A673 (cell line): ENCODE measurements around the gene VCPKMT. TPM values are rescaled to one million over a fixed set of nuclear protein-coding genes. Genes with fewer than 3 reads are reported as not detected.

Experiments
- BruUV-seq: library from RNA; stranded (reverse); fragments of 400-500 nt; replicated peaks from 2 replicates; lab custom pipeline; 2021; lab: Mats Ljungman, UMichigan
- CTCF ChIA-PET: fragments of 300-600 bp; sonication (Branson Sonifier 250); formaldehyde crosslinking; loops from one replicate; lab custom pipeline; 2022; ENCODE audit warnings: antibody characterized with exemption; lab: Charles Lee
- POLR2A ChIA-PET: fragments of 300-600 bp; sonication (Branson Sonifier 250); formaldehyde crosslinking; loops from one replicate; lab custom pipeline; 2022; ENCODE audit warnings: antibody characterized with exemption; ENCODE audit not compliant: low non-redundant PET; lab: Charles Lee
- DNase-seq: peaks from one replicate; pipeline ENCODE4 v3.0.0-alpha.2; 2015; ENCODE audit warnings: low spot score
- H3K27ac ChIP-seq: fragments of 200-600 bp; sonication (generic); 2 replicates; pipeline ENCODE4 v1.5.1; 2016; ENCODE audit warnings: mixed run types, low read depth, mild to moderate bottlenecking, mixed read lengths, antibody characterized with exemption, low read length; ENCODE audit not compliant: poor library complexity, severe bottlenecking
- H3K27me3 ChIP-seq: fragments of 200-600 bp; sonication (generic); replicated peaks from 2 replicates; pipeline ENCODE4 v1.6.1; 2017; ENCODE audit warnings: mixed run types, low read depth, mild to moderate bottlenecking, mixed read lengths, antibody characterized with exemption, low read length; ENCODE audit not compliant: insufficient read depth, poor library complexity
- H3K36me3 ChIP-seq: fragments of 200-600 bp; sonication (generic); 2 replicates; pipeline ENCODE4 v1.6.1; 2016; ENCODE audit warnings: mixed run types, mild to moderate bottlenecking, mixed read lengths, antibody characterized with exemption, low read length; ENCODE audit not compliant: insufficient read depth, poor library complexity, severe bottlenecking
- H3K4me1 ChIP-seq: fragments of 200-600 bp; sonication (generic); 2 replicates; pipeline ENCODE4 v1.6.1; 2017; ENCODE audit warnings: mixed run types, mild to moderate bottlenecking, mixed read lengths, antibody characterized with exemption, low read length; ENCODE audit not compliant: insufficient read depth, poor library complexity, severe bottlenecking
- H3K4me3 ChIP-seq: fragments of 200-600 bp; sonication (generic); 2 replicates; pipeline ENCODE4 v1.5.1; 2016; ENCODE audit warnings: low read depth, mixed run types, mild to moderate bottlenecking, mixed read lengths, low read length; ENCODE audit not compliant: poor library complexity, severe bottlenecking
- H3K9me3 ChIP-seq: fragments of 200-600 bp; sonication (generic); 2 replicates; pipeline ENCODE4 v1.6.1; 2016; ENCODE audit warnings: mixed run types, low read depth, mild to moderate bottlenecking, mixed read lengths, antibody characterized with exemption, low read length; ENCODE audit not compliant: poor library complexity, severe bottlenecking
- CTCF ChIP-seq: fragments of 300-800, 200-600 bp; sonication (generic); conservative IDR thresholded peaks from 2 replicates; pipeline ENCODE4 v1.5.1; 2017; ENCODE audit warnings: low read depth, mild to moderate bottlenecking, antibody characterized with exemption, low read length, moderate library complexity, mixed read lengths
- EZH2 ChIP-seq: fragments of 200-600 bp; sonication (generic); IDR thresholded peaks from 2 replicates; pipeline ENCODE4 v1.6.1; 2017; ENCODE audit warnings: borderline replicate concordance, low read depth, mild to moderate bottlenecking, mixed read lengths, antibody characterized with exemption, low read length; ENCODE audit not compliant: poor library complexity, severe bottlenecking
- intact Hi-C: fragments of 100-400 bp; cut with micrococcal nuclease; formaldehyde crosslinking; loops from one replicate; pipeline ENCODE4 v1.10.0; 2022; ENCODE audit not compliant: unreplicated experiment
- total RNA-seq: library from RNA; stranded (reverse); gene quantifications from 2 replicates; pipeline ENCODE4 v1.2.3, GENCODE V29; 2021

VCPKMT gene
- total RNA-seq, 1 experiment from 2014 or later: 14.3 TPM

DNA sequence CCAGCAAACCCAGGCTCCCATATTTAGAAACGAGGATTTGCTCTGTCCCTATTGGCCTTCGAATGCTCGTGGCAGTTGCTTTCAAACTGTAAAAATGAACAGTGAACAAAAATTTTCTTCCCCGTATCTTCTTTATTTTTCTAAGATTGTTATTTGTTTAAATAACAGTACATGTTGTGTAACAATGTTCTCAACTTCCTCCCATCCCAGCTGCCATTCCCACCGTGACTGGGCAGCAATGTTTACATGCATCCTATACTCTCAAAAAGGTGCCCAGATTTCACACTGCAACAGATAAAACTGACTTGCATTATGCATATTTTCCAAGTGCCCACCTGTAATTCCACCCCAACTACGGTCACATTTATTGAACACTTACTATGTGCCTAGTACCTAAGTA is 12.8 kb downstream of the VCPKMT start:
- ChIA-PET CTCF (interaction anchor here (1.0 kb wide), 1 partner anchor 238 kb away, joined by 3 read pairs; no protein-coding TSS in a partner anchor), POLR2A (no interaction called here)
- no peak overlapping the region for H3K27ac ChIP-seq
- no peak overlapping the region for H3K4me3 ChIP-seq
- no peak for DNase-seq
- BruUV-seq: no TSS peak
- H3K36me3 ChIP-seq: peaks cover 2% of the 10 kb centered on the region
- H3K27me3 ChIP-seq: no peaks in the 10 kb centered on the region
- H3K4me1 ChIP-seq: no peaks in the 10 kb centered on the region
- intact Hi-C loops: no loop called here
- TF ChIP-seq CTCF: no peak
- TF ChIP-seq EZH2: no peak
- no peaks in the 10 kb centered on the region for H3K9me3 ChIP-seq

- CTCF ChIA-PET: no interaction called here
- no TSS peak for BruUV-seq
- POLR2A ChIA-PET: no interaction called here
Measured at GRCh38 chr14:50101417-50101816, 15.0 kb downstream of the VCPKMT start.

GRCh38 chr14:50100805-50101204 is 15.6 kb downstream of the VCPKMT start:
- no peak for DNase-seq
- Histone ChIP-seq H3K27ac (no peak overlapping the region), H3K4me3 (no peak overlapping the region), H3K36me3 (no peaks in the 10 kb centered on the region), H3K4me1 (no peaks in the 10 kb centered on the region), H3K27me3 (no peaks in the 10 kb centered on the region), H3K9me3 (no peaks in the 10 kb centered on the region)
- TF ChIP-seq CTCF: no peak
- no peak for TF ChIP-seq EZH2
- no TSS peak for BruUV-seq
- POLR2A ChIA-PET: no interaction called here
- intact Hi-C loops: no loop called here
- CTCF ChIA-PET: no interaction called here

More at GRCh38 chr14:50101417-50101816, 15.0 kb downstream of the VCPKMT start:
- TF ChIP-seq EZH2 (no peak), CTCF (no peak)
- no peak for DNase-seq
- Histone ChIP-seq H3K27me3 (no peaks in the 10 kb centered on the region), H3K36me3 (no peaks in the 10 kb centered on the region), H3K4me1 (no peaks in the 10 kb centered on the region), H3K9me3 (no peaks in the 10 kb centered on the region), H3K4me3 (no peak overlapping the region), H3K27ac (no peak overlapping the region)
- intact Hi-C loops: no loop called here
